GM19463 (cell line): ENCODE results near the gene MID1.

ENCODE experiments used
- ATAC-seq: cut with Tn5 transposase; IDR thresholded peaks from one replicate; pipeline ENCODE4 v1.9.1; 2021; ENCODE audit warnings: mild to moderate bottlenecking, moderate library complexity; ENCODE audit not compliant: unreplicated experiment

The MID1 gene

DNA sequence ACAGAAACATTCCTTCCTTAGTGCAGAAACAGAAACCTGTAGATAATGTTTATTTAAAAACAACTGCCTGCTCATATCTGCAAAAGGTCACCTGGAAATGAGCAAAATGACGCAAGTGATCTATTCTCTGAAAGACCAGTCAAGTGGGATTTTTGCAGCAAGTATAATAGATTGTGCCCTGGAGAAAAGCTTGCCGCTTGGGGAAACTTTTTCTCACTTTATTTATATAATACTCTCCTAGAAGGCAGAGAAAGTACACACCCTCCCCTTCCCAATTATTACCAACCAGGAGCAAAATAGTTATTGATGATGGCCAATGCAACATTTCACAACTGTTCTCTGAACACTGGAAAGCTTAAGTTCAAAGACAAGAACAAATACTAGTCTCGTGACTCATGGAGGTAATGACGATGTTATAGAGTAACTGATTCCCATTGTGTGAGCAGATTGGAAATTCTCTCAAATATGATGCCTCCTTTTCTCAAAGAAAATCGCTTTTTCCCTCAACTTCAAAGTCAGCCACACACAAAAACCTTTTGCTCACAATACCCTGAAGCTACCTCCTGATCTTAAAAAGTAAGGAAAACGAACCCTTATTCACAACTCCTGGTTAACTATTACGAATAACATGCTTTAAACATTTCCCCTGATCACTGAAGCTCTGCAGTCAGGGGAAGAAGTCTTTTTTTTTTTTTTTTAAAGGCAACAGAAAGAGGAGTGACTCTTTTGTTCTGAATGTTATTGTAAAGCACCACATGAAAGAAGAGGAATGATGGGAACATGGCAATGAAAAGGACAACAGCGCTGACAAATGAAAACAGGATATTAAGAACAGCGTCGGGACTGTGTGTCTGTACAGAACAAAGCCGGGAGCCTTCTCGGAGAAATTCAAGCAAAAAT, 41.0 kb downstream of the MID1 start:
- no peak for ATAC-seq

DNA sequence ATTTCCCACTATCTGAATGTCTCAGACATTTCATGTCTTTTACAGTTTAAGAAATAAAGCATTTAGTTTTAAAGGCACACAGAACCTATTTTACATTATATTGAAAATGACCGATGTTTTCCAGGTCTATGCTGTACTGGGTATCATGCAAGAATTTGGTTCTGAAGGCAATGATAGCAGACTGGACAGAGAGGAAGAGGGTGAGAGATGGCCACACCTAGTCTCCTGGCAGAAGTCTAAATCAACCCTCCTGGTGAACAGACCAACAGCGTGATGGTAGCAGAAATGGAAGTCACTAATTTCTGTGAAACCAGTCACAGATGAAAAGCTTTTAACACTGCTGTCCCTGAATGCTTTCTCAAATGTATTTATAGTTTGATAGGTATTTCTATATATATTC, 41.9 kb downstream of the MID1 start:
- no peak for ATAC-seq

- no peak for ATAC-seq
Observed at GRCh38 chrX:10577853-10578252, 42.5 kb downstream of the MID1 start.

DNA sequence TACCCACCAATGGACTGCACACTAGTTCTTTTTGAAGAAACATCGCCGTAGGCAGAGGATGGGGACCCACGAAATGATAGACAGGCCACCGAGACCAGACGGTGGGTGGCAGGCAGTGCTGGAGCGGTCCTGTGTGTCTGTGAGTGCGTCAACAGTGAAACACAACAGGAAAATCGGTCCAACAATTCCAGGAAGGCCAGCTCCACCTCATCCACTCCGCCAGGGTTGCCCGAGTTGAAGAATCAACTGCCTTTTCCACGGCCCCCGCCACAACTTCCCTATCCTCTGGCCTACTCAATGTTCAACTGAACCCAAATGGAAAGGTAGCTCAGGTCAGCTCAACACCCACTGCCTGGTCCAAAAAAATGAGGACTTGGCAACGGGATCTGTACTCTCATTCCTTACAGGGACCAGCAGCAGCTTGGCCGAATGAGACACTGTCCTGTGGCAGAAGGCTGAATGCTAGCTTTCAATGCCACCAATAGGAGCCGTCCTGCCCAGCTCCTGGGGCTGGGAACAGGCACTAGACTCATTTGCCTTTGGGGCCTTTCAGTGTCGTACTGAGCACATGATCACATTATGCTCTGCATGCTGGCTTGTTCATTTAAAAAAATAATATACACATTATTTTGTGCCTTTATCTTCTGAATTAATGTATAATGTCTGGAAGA, 43.5 kb downstream of the MID1 start:
- ATAC-seq = no peak

- no peak for ATAC-seq
Observed at GRCh38 chrX:10576186-10576585, 44.2 kb downstream of the MID1 start.

DNA sequence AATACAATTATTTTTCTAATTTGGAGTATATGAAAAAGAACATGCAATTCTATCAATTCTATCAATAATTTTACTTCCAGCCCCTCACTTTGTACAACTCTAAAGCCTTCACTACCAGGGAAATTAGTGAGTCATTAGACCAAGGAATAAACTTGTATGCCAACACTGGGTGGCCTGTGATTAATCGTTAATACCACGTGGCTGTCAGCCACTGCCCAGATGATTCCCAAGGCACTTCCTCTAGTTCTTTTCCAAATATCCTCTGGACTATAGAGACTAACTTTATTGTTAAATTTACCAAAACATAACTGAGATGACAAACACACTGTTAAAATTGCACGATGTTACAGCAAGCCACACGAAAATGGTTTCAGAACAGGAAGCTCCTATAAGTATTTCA, 45.7 kb downstream of the MID1 start:
- no peak for ATAC-seq

- no peak for ATAC-seq
Observed at GRCh38 chrX:10571260-10571659, 49.1 kb downstream of the MID1 start.

GRCh38 chrX:10570601-10571000, 49.8 kb downstream of the MID1 start:
- no peak for ATAC-seq

DNA sequence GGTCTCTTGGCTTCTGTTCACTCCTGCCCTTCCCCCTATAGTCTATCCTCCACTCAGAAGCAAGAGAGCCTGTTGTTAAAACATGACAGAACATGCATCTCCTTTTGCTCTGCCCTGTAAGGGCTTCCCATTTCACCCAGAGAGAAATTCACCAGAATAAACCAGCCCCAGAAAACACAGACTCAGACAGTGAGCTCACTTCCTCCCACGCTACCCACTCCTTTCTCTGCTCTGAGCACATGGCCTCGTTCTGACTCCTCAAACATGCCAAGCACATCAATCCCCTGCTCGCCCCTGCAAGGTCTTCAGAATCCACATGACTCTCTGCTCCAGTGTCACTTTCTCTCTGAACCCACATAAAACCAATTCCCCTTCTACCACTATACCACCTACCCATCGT, 50.4 kb downstream of the MID1 start:
- ATAC-seq = no peak

DNA sequence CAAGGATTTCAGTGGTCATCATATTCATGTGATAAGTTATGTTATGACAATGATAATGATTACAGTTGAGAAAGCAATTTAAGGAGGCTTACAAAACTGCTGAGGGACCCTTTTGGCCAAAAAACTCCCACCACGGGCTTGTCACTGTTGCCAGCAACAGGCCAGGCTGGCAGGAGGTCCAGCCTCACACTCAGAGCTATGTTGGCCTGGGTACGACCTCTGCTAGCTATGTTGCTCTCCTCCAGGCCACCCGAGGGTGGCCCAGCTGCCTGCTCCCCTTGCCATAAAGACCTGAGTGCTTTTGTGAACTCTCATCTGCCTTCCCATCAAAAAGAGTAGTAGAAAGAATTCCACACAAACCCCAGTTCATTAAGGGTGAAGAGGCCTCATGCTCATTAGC, 52.0 kb downstream of the MID1 start:
- ATAC-seq = no peak

DNA sequence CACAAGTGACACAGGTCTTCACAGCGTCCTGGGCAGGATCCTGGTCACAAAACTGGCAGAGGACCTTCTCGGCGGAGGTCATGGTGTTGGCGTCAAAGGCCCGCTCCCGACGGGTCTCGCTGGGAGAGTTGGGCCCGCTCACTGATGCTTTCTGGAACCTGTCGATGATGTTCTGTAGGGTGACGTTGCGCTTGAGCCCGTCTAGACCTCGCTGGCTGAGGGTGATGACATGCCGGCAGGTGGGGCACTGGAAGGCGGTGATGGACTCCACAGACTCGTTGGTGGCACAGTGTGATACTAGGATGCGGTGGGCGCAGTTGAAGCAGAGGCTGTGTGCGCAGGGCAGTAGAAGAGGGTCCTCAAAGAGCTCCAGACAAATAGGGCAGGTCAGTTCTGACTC, 53.2 kb downstream of the MID1 start:
- ATAC-seq = no peak

GRCh38 chrX:10566716-10567097, 53.7 kb downstream of the MID1 start:
- ATAC-seq = no peak

- no peak for ATAC-seq
Observed at GRCh38 chrX:10564484-10564883, 55.9 kb downstream of the MID1 start.

- ATAC-seq = no peak
Observed at GRCh38 chrX:10557166-10557565, 63.2 kb downstream of the MID1 start.

DNA sequence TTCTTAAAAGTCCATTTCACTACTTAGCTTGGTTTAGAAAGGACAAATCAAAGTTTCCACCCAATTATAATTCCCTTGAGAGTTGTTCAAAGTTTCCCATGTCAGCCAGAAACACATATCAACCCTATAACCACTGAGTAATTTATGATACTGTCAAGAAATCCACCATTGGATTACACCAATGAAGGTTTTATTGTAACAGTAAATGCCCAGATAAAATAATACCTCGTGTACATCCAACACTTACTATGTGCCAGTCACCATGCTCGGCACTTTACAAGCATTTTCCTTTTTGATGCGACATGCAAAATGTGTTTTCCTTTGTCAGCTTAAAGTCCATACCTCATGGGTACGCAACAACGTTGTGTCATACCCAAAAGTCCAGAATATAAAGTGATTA, 64.0 kb downstream of the MID1 start:
- no peak for ATAC-seq

DNA sequence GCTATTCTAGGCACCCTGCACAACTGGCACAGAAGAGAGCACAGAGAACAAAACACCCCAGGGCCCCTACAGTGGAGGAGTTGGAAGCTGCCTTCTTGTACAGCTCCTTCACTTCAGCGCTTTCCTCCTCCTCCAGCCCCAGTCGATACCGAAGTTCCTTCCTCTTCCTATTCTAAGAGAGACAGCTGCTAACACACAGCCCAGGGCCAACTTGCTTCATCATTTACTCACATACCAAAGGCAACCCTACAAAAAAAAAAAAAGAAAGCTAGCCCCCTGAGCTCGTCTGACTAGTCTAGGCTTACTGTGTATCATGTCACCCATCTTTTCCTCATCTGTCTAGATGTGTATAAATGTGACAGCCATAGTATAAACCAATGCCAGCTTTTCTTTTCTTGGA, 64.5 kb downstream of the MID1 start:
- ATAC-seq = no peak

DNA sequence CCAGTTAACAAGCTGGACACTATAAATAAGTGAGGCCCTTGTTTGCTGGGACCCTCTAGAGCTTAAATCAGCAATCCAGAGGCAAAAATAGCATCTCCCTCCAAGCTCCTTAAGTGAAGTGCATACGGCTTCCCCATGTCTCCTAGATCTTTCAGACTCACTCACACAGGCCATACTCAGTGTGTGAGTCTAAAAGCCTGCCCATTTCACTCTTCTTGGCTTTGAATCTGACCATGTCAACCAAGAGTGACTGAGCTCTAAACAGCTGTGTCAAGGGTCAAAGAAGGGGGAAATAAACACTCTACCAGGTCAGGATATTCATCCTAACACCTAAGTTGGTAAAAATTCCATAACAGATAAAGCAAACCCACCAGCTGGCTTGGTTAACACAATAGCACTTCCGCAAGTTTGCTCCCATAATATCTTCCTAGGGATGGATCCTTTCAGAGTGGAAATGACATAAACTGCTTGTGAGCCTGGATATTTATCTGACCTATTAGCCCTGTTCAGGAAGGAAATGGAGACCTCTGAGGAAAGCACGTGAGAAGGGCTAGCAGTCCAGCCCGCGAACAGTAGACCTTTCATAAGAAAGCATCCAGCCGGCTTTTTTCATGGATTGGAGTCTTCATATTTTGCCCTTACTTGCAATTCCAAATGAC, 65.6 kb downstream of the MID1 start:
- ATAC-seq = no peak

- no peak for ATAC-seq
Observed at GRCh38 chrX:10549280-10549679, 71.1 kb downstream of the MID1 start.

- no peak for ATAC-seq
Observed at GRCh38 chrX:10548688-10549087, 71.7 kb downstream of the MID1 start.

DNA sequence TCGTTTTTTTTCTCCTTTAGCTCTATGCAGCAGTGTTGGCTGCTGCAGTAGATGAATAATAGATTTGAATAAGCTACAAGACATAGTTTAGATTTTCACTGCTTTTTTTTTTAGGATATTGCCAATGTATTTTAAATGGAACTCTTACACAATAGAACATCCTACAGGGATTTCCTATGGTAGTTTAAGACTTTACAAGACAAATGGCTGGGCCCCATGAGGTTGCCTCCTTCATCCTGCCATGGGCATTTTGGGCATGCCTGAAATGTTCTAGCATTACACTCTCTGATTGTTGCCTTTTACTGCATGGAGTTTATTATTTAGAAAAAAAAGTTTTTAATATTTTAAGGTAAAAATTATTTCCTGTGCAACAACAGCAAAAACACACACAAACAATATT, 74.5 kb downstream of the MID1 start:
- ATAC-seq = no peak

DNA sequence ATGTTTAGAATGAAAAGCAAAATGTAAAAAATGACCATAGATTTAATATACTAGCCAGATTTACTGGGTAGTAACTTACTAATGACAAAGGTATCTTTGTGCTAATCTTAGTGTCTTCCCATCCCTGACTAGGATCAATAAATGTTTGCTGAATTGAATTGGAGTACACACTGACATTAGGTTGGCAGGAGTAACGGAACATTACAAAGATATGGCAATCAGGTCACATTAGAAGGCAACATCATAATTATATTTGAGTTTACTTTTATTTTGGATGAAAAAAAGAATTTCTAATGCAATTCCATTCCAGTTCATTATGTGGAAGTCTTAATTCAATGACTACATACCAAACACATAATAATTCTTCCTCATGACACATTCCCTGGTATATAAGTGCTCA, 77.8 kb downstream of the MID1 start:
- ATAC-seq = no peak

DNA sequence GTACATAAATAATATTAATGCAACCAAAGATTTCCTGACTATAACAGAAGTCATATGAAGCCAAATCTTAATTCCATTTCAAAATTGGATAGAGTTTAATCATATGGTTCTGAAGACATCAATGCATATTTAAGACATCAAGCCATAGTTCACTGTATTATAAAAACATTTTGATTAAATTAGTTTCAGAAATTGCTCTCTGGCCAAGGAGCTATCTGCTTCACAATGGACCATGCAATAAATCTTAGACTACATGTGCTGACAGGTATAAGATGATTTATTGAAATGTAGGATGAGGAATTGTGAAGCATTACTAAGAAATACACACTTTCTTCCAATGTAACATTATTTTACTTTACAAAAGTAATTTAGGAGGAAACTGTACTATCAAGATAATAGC, 81.6 kb downstream of the MID1 start:
- no peak for ATAC-seq
